ENCODE data around the gene OR10V1. TPM values are rescaled to one million over a fixed set of nuclear protein-coding genes. Genes with fewer than 3 reads are reported as not detected.
A peak's percentile ranks its signal among the peaks of the same experiment; 100 is the strongest.
"Not testable (repeated sequence)": the region's sequence is repeated elsewhere in the genome, so short reads cannot be mapped to it uniquely, and the experiment has no call there.

OR10V1 gene
- total RNA-seq, 2 donors from 2014 or later: not detected

DNA sequence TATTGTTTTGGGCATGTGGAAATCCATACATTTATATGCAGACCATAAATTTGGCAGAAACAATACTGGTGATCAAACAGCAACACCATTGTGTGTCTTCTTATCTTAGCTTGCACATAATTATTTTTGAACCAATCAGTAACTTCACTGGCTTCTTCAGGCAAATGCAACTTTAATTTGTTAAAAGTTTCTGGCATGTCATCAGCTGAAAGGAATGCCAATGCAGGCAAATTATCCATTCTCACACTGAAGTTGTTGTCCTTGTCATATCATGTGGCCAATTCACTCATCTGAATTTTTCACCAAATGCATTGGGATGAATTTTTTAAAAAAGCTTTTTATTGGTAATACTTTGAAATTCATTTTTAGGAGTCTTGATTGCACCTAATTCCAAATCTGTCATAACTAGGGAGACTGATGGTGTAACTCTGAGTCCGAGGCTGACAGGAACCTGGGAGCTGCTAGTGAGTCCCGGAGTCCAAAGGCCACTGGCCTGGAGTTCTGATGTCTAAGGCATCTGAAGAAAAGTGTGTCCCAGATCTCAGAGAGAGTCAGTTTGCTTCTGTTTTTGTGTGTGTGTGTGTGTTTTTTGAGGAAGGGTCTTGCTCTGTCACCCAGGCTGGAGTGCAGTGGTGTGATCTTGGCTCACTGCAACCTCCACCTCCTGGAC lies 17.4 kb upstream of the OR10V1 start:
- Mint-ChIP-seq H3K36me3 (no peaks in the 10 kb centered on the region), H3K4me1 (ENCODE audit: low read depth in 2 of 2) (peaks cover 11 to 17% of the 10 kb centered on the region in 2 donors), H3K27ac (no peak overlapping the region), H3K4me3 (no peak overlapping the region), H3K27me3 (no peaks in the 10 kb centered on the region), H3K9me3 (peaks cover 4% of the 10 kb centered on the region)
- DNase-seq (ENCODE audit: low spot score): no peak
- ATAC-seq: no peak

DNA sequence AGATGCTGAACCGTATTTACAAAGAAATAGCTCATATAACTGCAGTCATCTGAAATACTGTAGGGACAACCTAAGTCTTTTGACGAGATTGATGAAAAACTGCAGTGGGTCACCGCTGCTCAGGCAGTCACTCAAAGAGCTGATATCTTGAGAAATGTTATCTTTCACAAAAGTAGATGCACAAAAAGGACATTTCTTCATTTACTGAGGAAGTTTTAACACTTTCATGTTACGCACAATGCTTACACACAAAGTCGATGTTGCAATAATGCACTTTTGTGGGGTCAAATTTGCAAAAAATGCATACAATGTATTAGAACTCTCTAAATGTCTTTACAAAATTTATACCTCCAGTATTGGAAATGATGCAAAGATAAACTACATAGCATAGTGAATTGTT lies 16.2 kb upstream of the OR10V1 start:
- peaks cover 4% of the 10 kb centered on the region for H3K9me3 Mint-ChIP-seq
- ATAC-seq (no peak), DNase-seq (ENCODE audit: low spot score) (no peak)
- H3K36me3 Mint-ChIP-seq: no peaks in the 10 kb centered on the region
- no peak overlapping the region for H3K4me3 Mint-ChIP-seq
- no peaks in the 10 kb centered on the region for H3K27me3 Mint-ChIP-seq
- H3K4me1 Mint-ChIP-seq (ENCODE audit: low read depth in 2 of 2): peaks cover 11 to 17% of the 10 kb centered on the region in 2 donors
- H3K27ac Mint-ChIP-seq: no peak overlapping the region

DNA sequence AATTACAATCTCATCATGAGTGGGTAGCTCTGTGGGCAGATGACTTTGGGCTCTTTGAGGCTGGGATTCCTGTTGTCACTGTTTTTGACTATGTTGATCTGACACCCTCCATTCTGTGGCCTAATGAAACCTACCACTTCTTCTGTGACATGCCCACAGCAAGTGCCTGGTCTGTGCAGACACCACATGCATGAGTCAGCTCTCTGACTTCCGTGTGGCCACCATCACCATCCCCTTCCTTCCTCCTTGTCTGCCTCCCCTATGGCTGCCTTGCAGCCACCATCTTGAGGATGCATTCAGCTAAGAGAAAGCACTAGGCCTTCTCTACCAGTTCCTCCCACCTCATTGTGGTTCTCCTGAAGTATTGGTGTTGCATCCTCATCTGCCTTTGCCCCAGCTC lies 15.3 kb upstream of the OR10V1 start:
- peak overlapping the region; percentile 79 to 91 for H3K27ac Mint-ChIP-seq
- ATAC-seq: peak; percentile 94 to 96
- H3K4me1 Mint-ChIP-seq (ENCODE audit: low read depth in 2 of 2): peaks cover 11 to 17% of the 10 kb centered on the region in 2 donors
- DNase-seq (ENCODE audit: low spot score): peak; percentile 67
- H3K9me3 Mint-ChIP-seq: peaks cover 4% of the 10 kb centered on the region
- H3K4me3 Mint-ChIP-seq: peak overlapping the region; percentile 26
- H3K36me3 Mint-ChIP-seq: no peaks in the 10 kb centered on the region
- peaks cover under 1 to 3% of the 10 kb centered on the region in 2 donors for H3K27me3 Mint-ChIP-seq

DNA sequence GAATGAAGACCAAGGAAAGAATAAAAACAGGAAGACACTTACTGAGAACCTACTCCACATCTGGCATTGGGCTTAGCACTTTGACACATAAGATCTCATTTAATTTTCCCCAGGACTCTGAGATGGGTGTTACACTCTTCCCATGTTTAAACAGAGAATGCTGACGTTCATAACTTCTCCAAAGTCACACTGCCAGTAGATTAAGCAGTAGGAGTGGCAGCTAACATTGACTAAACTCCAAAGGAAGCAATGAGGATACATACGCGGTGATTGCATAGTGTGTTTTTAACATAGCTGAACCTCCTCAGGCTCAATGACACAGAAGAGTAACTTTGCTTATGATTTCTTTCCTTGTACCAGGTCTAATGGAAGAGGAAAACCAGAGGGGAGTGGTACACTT lies 14.5 kb upstream of the OR10V1 start:
- peaks cover 11 to 17% of the 10 kb centered on the region in 2 donors for H3K4me1 Mint-ChIP-seq (ENCODE audit: low read depth in 2 of 2)
- peak overlapping the region; percentile 79 to 91 for H3K27ac Mint-ChIP-seq
- H3K4me3 Mint-ChIP-seq: no peak overlapping the region
- ATAC-seq: no peak
- DNase-seq (ENCODE audit: low spot score): no peak
- H3K36me3 Mint-ChIP-seq: no peaks in the 10 kb centered on the region
- H3K9me3 Mint-ChIP-seq: peaks cover 4% of the 10 kb centered on the region
- peaks cover 5 to 8% of the 10 kb centered on the region in 2 donors for H3K27me3 Mint-ChIP-seq

DNA sequence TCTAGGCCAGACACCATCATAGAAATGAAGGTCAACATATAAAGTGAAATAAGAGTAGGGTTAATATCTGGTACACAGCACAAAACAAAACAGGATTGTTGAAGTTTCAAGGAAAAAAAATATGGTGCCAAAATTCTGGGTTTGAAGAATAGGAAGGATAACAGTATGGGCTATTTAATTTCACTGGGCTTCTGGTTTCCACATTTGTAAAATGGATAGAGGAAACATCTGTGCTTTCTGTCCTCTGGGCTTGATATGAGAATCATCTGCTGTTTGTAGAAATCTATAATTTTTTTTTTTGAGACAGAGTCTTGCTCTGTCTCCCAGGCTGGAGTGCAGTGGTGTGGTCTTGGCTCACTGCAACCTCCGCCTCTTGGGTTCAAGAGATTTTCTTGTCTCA lies 13.8 kb upstream of the OR10V1 start:
- ATAC-seq: no peak

DNA sequence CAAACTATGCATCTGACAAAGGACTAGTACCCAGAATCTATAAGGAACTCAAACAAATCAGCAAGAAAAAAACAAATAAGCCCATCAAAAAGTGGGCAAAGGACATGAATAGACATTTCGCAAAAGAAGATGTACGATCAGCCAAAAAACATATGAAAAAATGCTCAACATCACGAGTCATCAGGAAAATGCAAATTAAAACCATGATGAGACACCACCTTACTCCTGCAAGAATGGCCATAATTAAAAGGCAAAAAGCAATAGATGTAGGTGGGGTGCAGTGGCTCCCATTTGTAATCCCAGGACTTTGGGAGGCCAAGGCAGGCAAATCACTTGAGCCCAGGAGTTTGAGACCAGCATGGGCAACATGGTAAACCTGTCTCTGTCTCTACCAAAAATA lies 10.4 kb upstream of the OR10V1 start:
- Mint-ChIP-seq H3K9me3 (peaks cover under 1% of the 10 kb centered on the region), H3K4me3 (no peak overlapping the region), H3K4me1 (ENCODE audit: low read depth in 2 of 2) (peaks cover 8 to 13% of the 10 kb centered on the region in 2 donors), H3K27me3 (peaks cover 16 to 21% of the 10 kb centered on the region in 2 donors), H3K36me3 (no peaks in the 10 kb centered on the region), H3K27ac (no peak overlapping the region)
- ATAC-seq (no peak), DNase-seq (ENCODE audit: low spot score) (no peak)

More for the DNA sequence above, 13.8 kb upstream of the OR10V1 start:
- peaks cover 6 to 14% of the 10 kb centered on the region in 2 donors for H3K27me3 Mint-ChIP-seq
- DNase-seq (ENCODE audit: low spot score): no peak
- H3K27ac Mint-ChIP-seq: peak overlapping the region in 1 of 2 donors; percentile 91
- no peaks in the 10 kb centered on the region for H3K36me3 Mint-ChIP-seq
- H3K4me3 Mint-ChIP-seq: no peak overlapping the region
- peaks cover 11 to 17% of the 10 kb centered on the region in 2 donors for H3K4me1 Mint-ChIP-seq (ENCODE audit: low read depth in 2 of 2)
- peaks cover 4% of the 10 kb centered on the region for H3K9me3 Mint-ChIP-seq

DNA sequence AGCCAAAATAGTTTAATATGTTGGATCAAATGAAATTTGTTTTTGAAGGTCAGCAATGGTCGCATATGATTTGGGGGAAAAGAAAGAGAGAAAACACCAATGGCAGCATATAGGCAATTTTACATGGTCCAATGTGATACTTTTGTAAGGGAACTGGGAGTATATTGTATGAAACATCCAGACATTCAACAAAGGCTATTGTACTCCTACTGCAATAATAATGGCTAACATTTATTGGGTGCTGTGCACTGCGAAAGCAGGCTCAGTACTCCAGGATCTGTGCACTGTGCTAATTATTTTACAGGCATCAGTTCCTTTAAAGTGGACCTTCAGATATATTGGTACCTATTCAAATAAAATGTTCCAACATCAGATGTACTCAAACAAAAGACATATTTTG lies 5.9 kb upstream of the OR10V1 start:
- ATAC-seq: no peak
- Mint-ChIP-seq H3K4me1 (ENCODE audit: low read depth in 2 of 2) (no peaks in the 10 kb centered on the region), H3K9me3 (no peaks in the 10 kb centered on the region), H3K36me3 (no peaks in the 10 kb centered on the region), H3K27ac (no peak overlapping the region), H3K27me3 (peaks cover 22 to 48% of the 10 kb centered on the region in 2 donors), H3K4me3 (no peak overlapping the region)
- DNase-seq (ENCODE audit: low spot score): no peak

DNA sequence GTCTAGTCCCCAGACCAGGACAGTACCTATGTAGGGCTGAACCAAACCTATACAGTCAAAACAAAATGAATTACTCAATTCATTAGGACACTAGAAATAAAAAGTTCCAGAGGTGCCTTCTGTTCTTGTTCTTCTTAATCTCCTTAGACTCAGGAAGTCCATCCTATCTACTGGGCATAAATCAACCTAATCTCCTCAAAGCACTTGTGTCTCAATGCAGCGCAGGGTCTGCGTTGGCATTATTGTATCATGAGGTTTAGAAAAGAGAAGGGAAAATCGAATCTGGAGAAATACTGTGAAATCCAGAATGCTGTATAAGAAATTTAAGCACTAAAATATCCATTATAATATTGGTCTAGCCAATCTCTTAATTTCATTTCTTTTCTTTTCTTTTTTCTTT lies 2.4 kb upstream of the OR10V1 start:
- no peak for ATAC-seq
- DNase-seq (ENCODE audit: low spot score): no peak
- Mint-ChIP-seq H3K27ac (no peak overlapping the region), H3K36me3 (no peaks in the 10 kb centered on the region), H3K9me3 (no peaks in the 10 kb centered on the region), H3K4me3 (no peak overlapping the region), H3K27me3 (peaks cover 22 to 30% of the 10 kb centered on the region in 2 donors), H3K4me1 (ENCODE audit: low read depth in 2 of 2) (no peaks in the 10 kb centered on the region)

DNA sequence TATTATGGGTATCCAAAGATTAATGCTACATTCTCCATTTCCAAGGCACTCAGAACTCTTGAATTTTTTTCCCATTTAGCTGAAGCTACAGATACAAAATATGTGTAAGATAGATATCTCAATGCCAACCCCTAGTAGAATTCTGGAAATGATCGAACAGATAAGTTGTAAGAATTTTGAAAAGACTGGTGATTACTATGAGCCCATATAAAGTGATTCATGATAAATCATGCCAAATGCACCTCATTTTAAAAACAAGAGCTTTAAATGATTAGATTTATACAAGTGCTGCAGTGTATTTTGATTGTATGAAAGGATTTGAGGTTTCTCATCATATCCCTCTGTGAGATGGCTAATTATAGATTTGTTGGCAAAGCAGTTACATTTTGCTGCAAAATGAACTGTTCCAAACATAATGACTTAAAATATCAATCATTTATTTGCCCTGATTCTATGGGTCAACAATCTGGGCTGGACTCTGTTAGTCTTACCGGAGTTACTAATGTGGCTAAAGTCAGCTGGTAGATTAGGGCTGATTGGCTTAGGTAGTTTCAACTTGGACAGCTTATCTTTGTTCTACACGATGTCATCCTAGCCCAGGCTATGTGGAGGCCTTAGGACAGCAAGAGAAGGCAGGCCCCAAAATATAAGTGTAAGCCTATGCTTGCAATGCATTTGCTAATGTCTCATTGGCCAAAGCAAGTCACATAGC lies 3.4 kb downstream of the OR10V1 start:
- ATAC-seq (no peak), DNase-seq (ENCODE audit: low spot score) (no peak)
- no peak overlapping the region for H3K4me3 Mint-ChIP-seq
- H3K9me3 Mint-ChIP-seq: no peaks in the 10 kb centered on the region
- no peaks in the 10 kb centered on the region for H3K36me3 Mint-ChIP-seq
- H3K4me1 Mint-ChIP-seq (ENCODE audit: low read depth in 2 of 2): no peaks in the 10 kb centered on the region
- no peak overlapping the region for H3K27ac Mint-ChIP-seq
- peaks cover 21 to 24% of the 10 kb centered on the region in 2 donors for H3K27me3 Mint-ChIP-seq

DNA sequence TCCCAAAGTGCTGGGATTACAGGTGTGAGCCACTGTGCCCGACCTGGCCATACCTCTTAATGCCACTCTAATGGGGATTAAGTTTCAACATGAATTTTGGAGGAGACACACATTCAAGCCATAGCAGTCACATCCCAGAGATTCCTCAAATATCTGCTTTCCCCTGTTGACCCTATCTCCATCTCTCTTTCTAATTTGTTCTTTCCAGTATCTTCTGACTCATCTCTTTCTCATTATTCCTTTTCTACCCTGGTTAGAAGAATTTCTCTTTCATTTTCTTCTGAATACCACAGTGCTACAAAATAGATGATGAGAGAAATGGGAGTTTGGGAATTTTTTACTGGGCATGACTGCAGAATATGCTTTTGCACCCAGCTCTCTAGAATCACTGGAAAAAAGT lies 5.1 kb downstream of the OR10V1 start:
- ATAC-seq (no peak), DNase-seq (ENCODE audit: low spot score) (no peak)
- H3K27me3 Mint-ChIP-seq: peaks cover 20 to 24% of the 10 kb centered on the region in 2 donors
- H3K36me3 Mint-ChIP-seq: no peaks in the 10 kb centered on the region
- H3K4me1 Mint-ChIP-seq (ENCODE audit: low read depth in 2 of 2): no peaks in the 10 kb centered on the region
- no peak overlapping the region for H3K4me3 Mint-ChIP-seq
- H3K9me3 Mint-ChIP-seq: no peaks in the 10 kb centered on the region
- H3K27ac Mint-ChIP-seq: no peak overlapping the region

DNA sequence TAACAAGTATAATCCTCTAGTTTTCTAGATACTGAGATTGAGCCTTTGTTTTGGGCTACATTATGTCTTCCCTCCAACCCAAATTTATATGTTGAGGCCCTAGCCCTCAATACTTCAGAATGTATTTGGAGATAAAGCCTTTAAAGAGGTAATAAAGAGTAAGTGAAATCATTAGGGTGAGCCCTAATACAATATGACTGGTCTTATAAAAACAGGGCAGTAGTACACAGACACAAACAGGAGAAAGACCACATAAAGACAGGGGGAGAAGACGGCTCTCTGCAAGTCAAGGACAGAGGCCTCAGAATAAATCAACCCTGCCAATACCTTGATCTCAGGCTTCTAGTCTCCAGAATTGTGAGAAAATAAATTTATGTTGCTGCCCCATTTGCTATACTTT lies 6.3 kb downstream of the OR10V1 start:
- H3K9me3 Mint-ChIP-seq: no peaks in the 10 kb centered on the region
- no peak overlapping the region for H3K27ac Mint-ChIP-seq
- H3K36me3 Mint-ChIP-seq: no peaks in the 10 kb centered on the region
- no peaks in the 10 kb centered on the region for H3K4me1 Mint-ChIP-seq (ENCODE audit: low read depth in 2 of 2)
- H3K4me3 Mint-ChIP-seq: no peak overlapping the region
- peaks cover 15 to 20% of the 10 kb centered on the region in 2 donors for H3K27me3 Mint-ChIP-seq
- no peak for ATAC-seq
- no peak for DNase-seq (ENCODE audit: low spot score)

DNA sequence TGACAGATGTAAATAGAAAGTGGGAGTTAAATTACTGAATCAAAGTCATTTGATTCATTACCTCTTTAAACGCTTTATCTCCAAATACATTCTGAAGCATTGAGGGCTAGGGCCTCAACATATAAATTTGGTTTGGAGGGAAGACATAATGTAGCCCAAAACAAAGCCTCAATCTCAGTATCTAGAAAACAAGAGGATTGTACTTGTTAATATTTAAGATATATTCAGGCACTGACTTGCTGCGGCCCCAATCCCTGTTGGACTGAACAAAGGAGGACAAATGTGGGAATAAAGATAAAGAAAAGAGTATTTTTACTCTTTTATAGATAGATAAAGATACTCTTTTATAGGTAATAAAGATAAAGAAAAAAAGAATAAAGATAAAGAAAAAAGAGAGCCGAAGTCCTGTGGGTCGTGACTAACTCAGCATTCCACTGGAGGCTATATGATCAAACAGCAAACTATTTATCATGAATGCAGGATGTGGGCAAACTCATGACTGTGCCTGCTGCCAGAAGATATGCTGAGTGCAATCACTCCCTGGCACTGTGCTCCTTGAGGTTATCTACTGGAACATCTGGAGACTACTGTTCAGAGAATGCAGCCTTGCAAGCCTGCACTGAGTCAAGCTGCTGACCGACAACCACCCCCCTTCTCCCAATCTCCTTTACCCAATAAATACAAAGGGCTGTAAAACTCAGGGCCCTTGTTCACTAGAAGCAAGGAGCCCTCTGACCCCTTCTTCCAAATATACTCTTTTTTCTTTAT lies 6.9 kb downstream of the OR10V1 start:
- Mint-ChIP-seq H3K27ac (no peak overlapping the region), H3K9me3 (no peaks in the 10 kb centered on the region), H3K4me1 (ENCODE audit: low read depth in 2 of 2) (no peaks in the 10 kb centered on the region), H3K4me3 (no peak overlapping the region), H3K27me3 (peaks cover 18 to 26% of the 10 kb centered on the region in 2 donors), H3K36me3 (no peaks in the 10 kb centered on the region)
- ATAC-seq (no peak), DNase-seq (ENCODE audit: low spot score) (no peak)

DNA sequence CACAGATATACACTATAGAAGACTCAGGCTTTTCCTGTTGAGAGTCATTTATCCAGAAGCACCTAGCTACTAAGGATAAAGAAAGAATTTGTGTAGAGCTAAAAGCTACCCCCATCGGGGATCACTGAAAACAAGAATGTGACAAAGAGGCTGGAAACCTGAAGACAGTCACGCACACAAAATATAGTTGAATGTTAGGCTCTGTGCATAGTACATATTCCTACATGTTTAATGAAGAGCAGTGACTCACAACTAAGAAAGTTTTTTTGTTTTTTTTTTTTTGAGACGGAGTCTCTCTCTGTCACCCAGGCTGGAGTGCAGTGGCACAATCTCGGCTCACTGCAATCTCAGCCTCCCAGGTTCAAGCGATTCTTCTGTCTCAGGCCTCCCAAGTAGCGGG lies 8.4 kb downstream of the OR10V1 start:
- Mint-ChIP-seq H3K9me3 (no peaks in the 10 kb centered on the region), H3K4me3 (no peak overlapping the region), H3K4me1 (ENCODE audit: low read depth in 2 of 2) (no peaks in the 10 kb centered on the region), H3K27me3 (peaks cover 18 to 26% of the 10 kb centered on the region in 2 donors), H3K36me3 (no peaks in the 10 kb centered on the region), H3K27ac (no peak overlapping the region)
- ATAC-seq (no peak), DNase-seq (ENCODE audit: low spot score) (no peak)

DNA sequence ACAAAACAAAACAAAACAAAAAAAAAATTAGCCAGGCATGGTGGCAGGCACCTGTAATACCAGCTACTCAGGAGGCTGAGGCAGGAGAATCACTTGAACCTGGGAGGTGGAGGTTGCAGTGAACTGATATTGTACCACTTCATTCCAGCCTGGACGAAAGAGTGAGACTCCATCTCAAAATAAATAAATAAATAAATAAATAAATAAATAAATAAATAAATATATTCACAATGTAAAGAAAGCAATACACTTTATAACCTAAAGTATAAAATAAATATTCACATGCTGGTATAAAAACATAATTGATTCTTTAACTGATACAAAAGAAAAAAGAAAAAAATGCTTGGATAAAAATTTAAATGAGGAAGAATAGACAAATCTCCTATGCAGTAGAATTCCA lies 10.1 kb downstream of the OR10V1 start:
- H3K4me3 Mint-ChIP-seq; DNase-seq (ENCODE audit: low spot score); H3K27ac Mint-ChIP-seq; ATAC-seq; H3K4me1 Mint-ChIP-seq (ENCODE audit: low read depth in 2 of 2); H3K36me3 Mint-ChIP-seq; H3K9me3 Mint-ChIP-seq: not testable (repeated sequence)
- H3K27me3 Mint-ChIP-seq: peaks cover 16 to 23% of the 10 kb centered on the region in 2 donors

All from natural killer cell treated with Interleukin-12 subunit alpha and Interleukin-12 subunit beta and Interleukin-15 and Interleukin-18, amount 100 ng/mL, for 72 hours (primary cell).